Mesodermal cell (in vitro differentiated cells): ENCODE measurements around the gene FOXJ3. TPM values are rescaled to one million over a fixed set of nuclear protein-coding genes. Genes with fewer than 3 reads are reported as not detected.
A peak's percentile ranks its signal among the peaks of the same experiment; 100 is the strongest.

Experiments
- H3K27ac ChIP-seq: 2 replicates; pipeline ENCODE4 v1.7.0; 2013; ENCODE audit warnings: mild to moderate bottlenecking, low read depth, low read length, moderate library complexity; ENCODE audit not compliant: severe bottlenecking
- H3K36me3 ChIP-seq: 2 replicates; pipeline ENCODE4 v1.7.1; 2013; ENCODE audit warnings: mild to moderate bottlenecking, low read length, moderate library complexity; ENCODE audit not compliant: control insufficient read depth, insufficient read depth
- H3K4me1 ChIP-seq: one replicate; pipeline ENCODE4 v1.7.1; 2013; ENCODE audit warnings: mild to moderate bottlenecking, low read length; ENCODE audit not compliant: insufficient read depth, control insufficient read depth, poor library complexity, severe bottlenecking
- H3K4me3 ChIP-seq: 2 replicates; pipeline ENCODE4 v1.7.0; 2013; ENCODE audit warnings: low read length, control low read depth, mild to moderate bottlenecking; ENCODE audit not compliant: insufficient read depth, poor library complexity, severe bottlenecking; ENCODE audit errors: extremely low read depth
- H3K9me3 ChIP-seq: 2 replicates; pipeline ENCODE4 v1.7.1; 2013; ENCODE audit warnings: mild to moderate bottlenecking, low read length, moderate library complexity; ENCODE audit not compliant: control insufficient read depth
- WGBS, 2 experiments: methylation state at CpG; one replicate each; pipeline ENCODE4 v1.1.5; 2013; ENCODE audit warnings: missing lambda C conversion rate in 2 of 2; ENCODE audit not compliant: insufficient coverage in 2 of 2; 5-methylcytosine and 5-hydroxymethylcytosine counted together
- polyA plus RNA-seq, 2 experiments: library from polyadenylated mRNA; stranded (reverse); fragments of 50-300 nt; gene quantifications; one replicate each; pipeline ENCODE4 v1.2.3, GENCODE V29; 2013

The FOXJ3 gene
- 37.3 TPM for polyA plus RNA-seq (2013, experiment 1 of 2)
- polyA plus RNA-seq (2013, experiment 2 of 2): 32.1 TPM

GRCh38 chr1:42335050-42335808 lies at the start of gene FOXJ3:
Gene FOXJ3 (minus strand): TSS chr1:42335235. CDS start chr1:42311093, 24,142 bp downstream.
- 0 to 1% methylated on average over 41 to 67 of the region's 79 CpGs for WGBS, 2 experiments

GRCh38 chr1:42381280-42381673 lies 46.2 kb upstream of the FOXJ3 start:
- 12 to 13% methylated on average over 5 to 6 of the region's 8 CpGs for WGBS, 2 experiments

More at GRCh38 chr1:42335050-42335808, at the start of gene FOXJ3:
- Histone ChIP-seq H3K4me1 (peaks cover 7% of the 10 kb centered on the region), H3K27ac (peak within 1 kb of the TSS; percentile 91), H3K9me3 (no peaks in the 10 kb centered on the region), H3K36me3 (peaks cover 4% of the 10 kb centered on the region), H3K4me3 (peak within 1 kb of the TSS; percentile 88)

GRCh38 chr1:42380586-42381279 lies 45.7 kb upstream of the FOXJ3 start, which contains the start of gene RIMKLA:
Gene RIMKLA (plus strand): TSS chr1:42380792. CDS start chr1:42380935, 143 bp downstream.
- 0 to 1% methylated on average over 63 to 68 of the region's 101 CpGs for WGBS, 2 experiments
- H3K4me3 ChIP-seq: peak within 1 kb of the TSS; percentile 33
- H3K36me3 ChIP-seq: no peaks in the 10 kb centered on the region
- H3K27ac ChIP-seq: no peak within 1 kb of the TSS
- H3K9me3 ChIP-seq: no peaks in the 10 kb centered on the region
- H3K4me1 ChIP-seq: no peaks in the 10 kb centered on the region

More at GRCh38 chr1:42381280-42381673, 46.2 kb upstream of the FOXJ3 start:
- Histone ChIP-seq H3K27ac (no peak overlapping the region), H3K36me3 (no peaks in the 10 kb centered on the region), H3K4me3 (peak overlapping the region; percentile 27), H3K4me1 (no peaks in the 10 kb centered on the region), H3K9me3 (no peaks in the 10 kb centered on the region)

GRCh38 chr1:42379794-42380585 lies 45.0 kb upstream of the FOXJ3 start:
- no peaks in the 10 kb centered on the region for H3K4me1 ChIP-seq
- H3K4me3 ChIP-seq: peak overlapping the region; percentile 33
- H3K36me3 ChIP-seq: no peaks in the 10 kb centered on the region
- no peak overlapping the region for H3K27ac ChIP-seq
- WGBS, 2 experiments: 2% methylated on average over 25 to 34 of the region's 34 CpGs
- H3K9me3 ChIP-seq: no peaks in the 10 kb centered on the region

- no peak overlapping the region for H3K4me3 ChIP-seq
- H3K36me3 ChIP-seq: no peaks in the 10 kb centered on the region
- H3K9me3 ChIP-seq: no peaks in the 10 kb centered on the region
- H3K27ac ChIP-seq: no peak overlapping the region
- WGBS, 2 experiments: 83 to 90% methylated on average over 1 of the region's 2 CpGs
- no peaks in the 10 kb centered on the region for H3K4me1 ChIP-seq
Measured at GRCh38 chr1:42372796-42373195, 37.8 kb upstream of the FOXJ3 start.

- no peaks in the 10 kb centered on the region for H3K9me3 ChIP-seq
- no peaks in the 10 kb centered on the region for H3K36me3 ChIP-seq
- H3K27ac ChIP-seq: no peak overlapping the region
- no peaks in the 10 kb centered on the region for H3K4me1 ChIP-seq
- no peak overlapping the region for H3K4me3 ChIP-seq
Measured at GRCh38 chr1:42370876-42371549, 36.0 kb upstream of the FOXJ3 start.

- Histone ChIP-seq H3K4me3 (no peak overlapping the region), H3K4me1 (no peaks in the 10 kb centered on the region), H3K9me3 (no peaks in the 10 kb centered on the region), H3K36me3 (no peaks in the 10 kb centered on the region), H3K27ac (no peak overlapping the region)
- WGBS, 2 experiments: no CpG with 5 or more reads among the region's 1 CpG
Measured at GRCh38 chr1:42369471-42369870, 34.4 kb upstream of the FOXJ3 start.

- no peaks in the 10 kb centered on the region for H3K9me3 ChIP-seq
- H3K27ac ChIP-seq: no peak overlapping the region
- H3K36me3 ChIP-seq: no peaks in the 10 kb centered on the region
- WGBS, 2 experiments: 80 to 85% methylated on average over 4 of the region's 7 CpGs
- no peak overlapping the region for H3K4me3 ChIP-seq
- no peaks in the 10 kb centered on the region for H3K4me1 ChIP-seq
Measured at GRCh38 chr1:42368096-42368795, 33.2 kb upstream of the FOXJ3 start.

- no peaks in the 10 kb centered on the region for H3K9me3 ChIP-seq
- H3K27ac ChIP-seq: no peak overlapping the region
- H3K4me1 ChIP-seq: no peaks in the 10 kb centered on the region
- no peak overlapping the region for H3K4me3 ChIP-seq
- 100% methylated on average over 1 of the region's 2 CpGs for WGBS, 2 experiments
- no peaks in the 10 kb centered on the region for H3K36me3 ChIP-seq
Measured at GRCh38 chr1:42365118-42365517, 30.1 kb upstream of the FOXJ3 start.

- Histone ChIP-seq H3K36me3 (no peaks in the 10 kb centered on the region), H3K27ac (no peak overlapping the region), H3K9me3 (no peaks in the 10 kb centered on the region), H3K4me3 (no peak overlapping the region), H3K4me1 (no peaks in the 10 kb centered on the region)
- no CpG with 5 or more reads among the region's 2 CpGs for WGBS, 2 experiments
Measured at GRCh38 chr1:42364542-42364941, 29.5 kb upstream of the FOXJ3 start.
